SK-N-SH (cell line): ENCODE measurements around the gene SGPP2. TPM values are rescaled to one million over a fixed set of nuclear protein-coding genes. Genes with fewer than 3 reads are reported as not detected.

ENCODE experiments used
- CTCF ChIA-PET: fragments of 300-600, 350-600 bp; formaldehyde crosslinking; extraction: SDS; loops from one replicate; lab custom pipeline; 2021; lab: Yijun Ruan, JAX
- POLR2A ChIA-PET: fragments of 350-600 bp; sonication (Branson Sonifier 250); formaldehyde crosslinking; extraction: SDS; loops from one replicate; lab custom pipeline; 2020; ENCODE audit warnings: antibody characterized with exemption, inconsistent platforms; lab: Yijun Ruan, JAX
- DNase-seq: peaks from one replicate; pipeline ENCODE4 v3.0.0; 2012
- H2AFZ ChIP-seq: fragments of 200-600 bp; sonication (generic); 2 replicates; pipeline ENCODE4 v1.8.1; 2016; ENCODE audit warnings: antibody characterized with exemption, mild to moderate bottlenecking, low read depth
- H3F3A ChIP-seq: fragments of 200-600 bp; sonication (generic); replicated peaks from 2 replicates; pipeline ENCODE3; 2016; ENCODE audit warnings: antibody characterized with exemption, mild to moderate bottlenecking; ENCODE audit not compliant: insufficient read depth
- H3K27ac ChIP-seq, 2 experiments: fragments of 200-500 bp in 1 of 2; fragments of 200-600 bp in 1 of 2; sonication (Bioruptor generic) in 1 of 2; sonication (generic), shearing (Covaris generic) in 1 of 2; 2 replicates each; pipeline versions ENCODE4 v1.5.1 to v1.6.1; 2014 to 2016; ENCODE audit warnings: low read depth in 2 of 2, inconsistent platforms in 1 of 2, low read length in 1 of 2, mild to moderate bottlenecking in 1 of 2, mixed read lengths in 1 of 2
- H3K27me3 ChIP-seq: fragments of 200-600 bp; sonication (generic), shearing (Covaris generic); 2 replicates; pipeline ENCODE4 v1.6.1; 2016; ENCODE audit warnings: mixed run types; ENCODE audit not compliant: insufficient read depth
- H3K36me3 ChIP-seq, 2 experiments: fragments of 200-500 bp in 1 of 2; fragments of 200-600 bp in 1 of 2; sonication (Bioruptor generic) in 1 of 2; sonication (generic) in 1 of 2; replicated peaks in 1 of 2; 2 replicates each; pipeline versions ENCODE3 to v1.5.1; 2014 to 2016; ENCODE audit warnings: low read length in 1 of 2, mild to moderate bottlenecking in 1 of 2; ENCODE audit not compliant: insufficient read depth in 2 of 2, control insufficient read depth in 1 of 2
- H3K4me1 ChIP-seq, 2 experiments: fragments of 200-500 bp in 1 of 2; fragments of 200-600 bp in 1 of 2; sonication (Bioruptor generic) in 1 of 2; sonication (generic), shearing (Covaris generic) in 1 of 2; 2 replicates each; pipeline versions ENCODE4 v1.5.1 to v1.6.1; 2014 to 2016; ENCODE audit warnings: low read depth in 1 of 2, low read length in 1 of 2, mixed run types in 1 of 2; ENCODE audit not compliant: insufficient read depth in 2 of 2, control insufficient read depth in 1 of 2
- H3K4me2 ChIP-seq: fragments of 200-600 bp; sonication (generic), shearing (Covaris generic); 2 replicates; pipeline ENCODE4 v1.6.1; 2017; ENCODE audit warnings: mixed run types
- H3K4me3 ChIP-seq, 2 experiments: fragments of 200-500 bp in 1 of 2; fragments of 200-600 bp in 1 of 2; sonication (Bioruptor generic) in 1 of 2; sonication (generic), shearing (Covaris generic) in 1 of 2; 2 replicates each; pipeline versions ENCODE4 v1.5.1 to v1.8.1; 2014 to 2016; ENCODE audit warnings: low read depth in 2 of 2, inconsistent platforms in 1 of 2, low read length in 1 of 2, mild to moderate bottlenecking in 1 of 2, mixed read lengths in 1 of 2, moderate library complexity in 1 of 2
- H3K79me2 ChIP-seq: fragments of 200-600 bp; sonication (generic); 2 replicates; pipeline ENCODE4 v1.8.1; 2017; ENCODE audit warnings: mild to moderate bottlenecking; ENCODE audit not compliant: insufficient read depth
- H3K9ac ChIP-seq: fragments of 200-600 bp; sonication (generic); 2 replicates; pipeline ENCODE4 v1.6.1; 2017; ENCODE audit warnings: mixed run types
- H3K9me2 ChIP-seq: fragments of 200-600 bp; sonication (generic); 2 replicates; pipeline ENCODE4 v1.6.1; 2017; ENCODE audit warnings: mixed run types
- H3K9me3 ChIP-seq: fragments of 200-600 bp; sonication (generic); 2 replicates; pipeline ENCODE4 v1.6.1; 2017; ENCODE audit warnings: mixed run types, mild to moderate bottlenecking, moderate library complexity
- H4K20me1 ChIP-seq: fragments of 200-600 bp; sonication (generic); 2 replicates; pipeline ENCODE4 v1.6.1; 2017; ENCODE audit warnings: mild to moderate bottlenecking, mixed run types; ENCODE audit not compliant: insufficient read depth
- ELF1 ChIP-seq: IDR thresholded peaks from 2 replicates; pipeline ENCODE4 v1.4.0; 2012
- FOSL2 ChIP-seq: IDR thresholded peaks from 2 replicates; pipeline ENCODE4 v1.4.0; 2012; ENCODE audit warnings: low read depth, mild to moderate bottlenecking, moderate library complexity, borderline replicate concordance
- FOXJ3 ChIP-seq: sonication (generic); formaldehyde crosslinking; IDR thresholded peaks from 2 replicates; pipeline ENCODE4 v1.5.1; 2020; ENCODE audit warnings: mild to moderate bottlenecking, missing genetic modification reagents
- GATA2 ChIP-seq: sonication (generic); formaldehyde crosslinking; IDR thresholded peaks from 2 replicates; pipeline ENCODE4 v1.5.0; 2020; ENCODE audit warnings: mild to moderate bottlenecking, missing genetic modification reagents
- JUND ChIP-seq: IDR thresholded peaks from 2 replicates; pipeline ENCODE4 v1.4.0; 2012
- MEF2A ChIP-seq: IDR thresholded peaks from 2 replicates; pipeline ENCODE4 v1.4.0; 2012; ENCODE audit warnings: low read depth, borderline replicate concordance
- NFIC ChIP-seq: IDR thresholded peaks from 2 replicates; pipeline ENCODE4 v1.4.0; 2012; ENCODE audit warnings: borderline replicate concordance
- NRF1 ChIP-seq: IDR thresholded peaks from 2 replicates; pipeline ENCODE4 v1.6.1; 2012; ENCODE audit warnings: low read depth, mild to moderate bottlenecking, low read length
- PBX3 ChIP-seq: IDR thresholded peaks from 2 replicates; pipeline ENCODE4; 2012
- POLR2AphosphoS5 ChIP-seq: IDR thresholded peaks from 2 replicates; pipeline ENCODE4 v1.6.1; 2012; ENCODE audit warnings: low read depth, low read length
- RAD21 ChIP-seq: IDR thresholded peaks from 2 replicates; pipeline ENCODE4 v1.6.1; 2012; ENCODE audit warnings: mild to moderate bottlenecking, low read length
- RCOR1 ChIP-seq: fragments of 150-350 bp; IDR thresholded peaks from 2 replicates; pipeline ENCODE4 v1.6.1; 2017; ENCODE audit warnings: antibody characterized with exemption, low read length
- RXRA ChIP-seq: IDR thresholded peaks from 2 replicates; pipeline ENCODE4 v1.4.0; 2012; ENCODE audit warnings: low read depth, mild to moderate bottlenecking, borderline replicate concordance
- SIN3A ChIP-seq: IDR thresholded peaks from 2 replicates; pipeline ENCODE4 v1.6.1; 2012; ENCODE audit warnings: low read depth, mild to moderate bottlenecking, low read length, moderate library complexity, borderline replicate concordance
- SMC3 ChIP-seq: IDR thresholded peaks from 2 replicates; pipeline ENCODE4 v1.6.1; 2012; ENCODE audit warnings: low read depth, low read length, improper control_type of control experiment
- TCF12 ChIP-seq: IDR thresholded peaks from 2 replicates; pipeline ENCODE4 v1.4.0; 2012
- USF1 ChIP-seq: IDR thresholded peaks from 2 replicates; pipeline ENCODE4 v1.4.0; 2012; ENCODE audit warnings: low read depth, borderline replicate concordance
- ZBTB33 ChIP-seq: IDR thresholded peaks from 2 replicates; pipeline ENCODE4 v1.4.0; 2012; ENCODE audit warnings: low read depth, borderline replicate concordance
- WGBS: methylation state at CpG from one replicate; pipeline ENCODE4 v1.1.6; 2017; ENCODE audit warnings: low lambda C conversion rate; 5-methylcytosine and 5-hydroxymethylcytosine counted together
- polyA plus RNA-seq, 3 experiments: library from polyadenylated mRNA; depleted of rRNA; stranded (reverse); fragments of >200 nt; gene quantifications; 2 replicates each; pipeline ENCODE4 v1.2.3, GENCODE V29; 2012

SGPP2 gene
- polyA plus RNA-seq, 1 of the 3 experiments (the other 2 are of a cell fraction), result 0.03 TPM

GRCh38 chr2:222504719-222505118 lies 80.4 kb downstream of the SGPP2 start:
- Histone ChIP-seq H4K20me1 (no peaks in the 10 kb centered on the region), H3K4me3 (no peak overlapping the region), H2AFZ (no peak overlapping the region), H3K4me2 (no peak overlapping the region), H3K27ac (no peak overlapping the region), H3K27me3 (no peaks in the 10 kb centered on the region), H3K79me2 (no peaks in the 10 kb centered on the region), H3K4me1 (no peaks in the 10 kb centered on the region), H3F3A (no peaks in the 10 kb centered on the region), H3K9me2 (no peaks in the 10 kb centered on the region), H3K9me3 (no peaks in the 10 kb centered on the region), H3K36me3 (no peaks in the 10 kb centered on the region), H3K9ac (no peak overlapping the region)
- TF ChIP-seq RAD21 (no peak), SIN3A (no peak), USF1 (no peak), RCOR1 (no peak), GATA2 (CRISPR knock-in tag) (no peak), POLR2AphosphoS5 (no peak), TCF12 (no peak), RXRA (no peak), FOXJ3 (CRISPR knock-in tag) (no peak), NFIC (no peak), MEF2A (no peak), ZBTB33 (no peak), SMC3 (no peak), JUND (no peak), ELF1 (no peak), NRF1 (no peak), PBX3 (no peak), FOSL2 (no peak)
- no peak for DNase-seq
- ChIA-PET POLR2A (no interaction called here), CTCF (interaction anchor here (1.4 kb wide), 1 partner anchor 187 kb away, joined by 4 read pairs; no protein-coding TSS in a partner anchor)
- 10% methylated on average over 2 of the region's 2 CpGs for WGBS
